K562 (cell line): ENCODE data around the gene TMEM178A. TPM values are rescaled to one million over a fixed set of nuclear protein-coding genes. Genes with fewer than 3 reads are reported as not detected.

Source experiments
- ATAC-seq: fragments of 200-7000 bp; cut with Tn5 transposase; 3 replicates; pipeline ENCODE4 v1.9.1; 2020; ENCODE audit warnings: moderate library complexity
- BruUV-seq: library from RNA; stranded (reverse); fragments of 400-500 nt; replicated peaks from 2 replicates; lab custom pipeline; 2021; lab: Mats Ljungman, UMichigan
- CTCF ChIA-PET: fragments of 300-600 bp; formaldehyde crosslinking; extraction: SDS; loops from one replicate; lab custom pipeline; 2021; ENCODE audit warnings: low intra/inter-chr PET ratio; lab: Yijun Ruan, JAX
- POLR2A ChIA-PET: fragments of 300-600, 350-650 bp; sonication (Branson Sonifier 250); formaldehyde crosslinking; extraction: SDS; loops from one replicate; lab custom pipeline; 2021; ENCODE audit warnings: antibody characterized with exemption, inconsistent platforms; lab: Yijun Ruan, JAX
- DNase-seq, 4 experiments: peaks; one replicate each; pipeline versions ENCODE4 v3.0.0 to v3.0.0-alpha.2; 2011 to 2018; ENCODE audit warnings: low spot score in 3 of 4, mixed read lengths in 3 of 4; ENCODE audit errors: extremely low read depth in 1 of 4
- FAIRE-seq: peaks from 2 replicates; lab custom pipeline; 2011; peaks lifted over from hg19 to GRCh38; lab: Jason Lieb, UNC
- H2AFZ ChIP-seq: 2 replicates; pipeline ENCODE4 v1.6.0; 2011; ENCODE audit warnings: low read depth, low read length, control low read depth, inconsistent platforms
- H3K27ac ChIP-seq: fragments of 200-600 bp; 3 replicates; pipeline ENCODE4 v1.8.0; 2011; ENCODE audit warnings: low read depth, mild to moderate bottlenecking, control low read depth, inconsistent platforms, low read length, moderate library complexity, mixed read lengths; ENCODE audit errors: extremely low read depth
- H3K27me3 ChIP-seq, 2 experiments: fragments of 300-600 bp in 1 of 2; 2 replicates in 1 of 2; 3 replicates in 1 of 2; pipeline versions ENCODE4 v1.6.0 to v1.8.0; 2011; ENCODE audit warnings: inconsistent platforms in 2 of 2, low read length in 2 of 2, mild to moderate bottlenecking in 1 of 2, mixed read lengths in 1 of 2, moderate library complexity in 1 of 2; ENCODE audit not compliant: control insufficient read depth in 2 of 2, insufficient read depth in 2 of 2
- H3K36me3 ChIP-seq: fragments of 300-600 bp; 3 replicates; pipeline ENCODE4 v1.8.0; 2011; ENCODE audit warnings: mild to moderate bottlenecking, low read length, inconsistent platforms; ENCODE audit not compliant: control insufficient read depth, insufficient read depth
- H3K4me1 ChIP-seq, 2 experiments: fragments of 200-600 bp in 1 of 2; replicated peaks in 1 of 2; 2 replicates in 1 of 2; 3 replicates in 1 of 2; pipeline versions ENCODE4 v1.5.1 to v1.8.0; 2011; ENCODE audit warnings: inconsistent platforms in 2 of 2, low read length in 2 of 2, mild to moderate bottlenecking in 1 of 2, mixed read lengths in 1 of 2, moderate library complexity in 1 of 2; ENCODE audit not compliant: control insufficient read depth in 2 of 2, insufficient read depth in 2 of 2
- H3K4me2 ChIP-seq: 2 replicates; pipeline ENCODE4 v1.6.1; 2011; ENCODE audit warnings: low read length, control low read depth, inconsistent platforms, mixed read lengths; ENCODE audit not compliant: insufficient read depth
- H3K4me3 ChIP-seq: fragments of 200-600 bp; sonication (generic), shearing (Covaris generic); 2 replicates; pipeline ENCODE4 v1.5.1; 2016; ENCODE audit warnings: control low read depth, inconsistent platforms
- H3K79me2 ChIP-seq: fragments of 200-600 bp; 3 replicates; pipeline ENCODE4 v1.8.0; 2011; ENCODE audit warnings: low read length, inconsistent platforms; ENCODE audit not compliant: control insufficient read depth, insufficient read depth
- H3K9ac ChIP-seq, 2 experiments: 2 replicates each; pipeline versions ENCODE4 v1.6.0 to v1.6.1; 2011; ENCODE audit warnings: low read depth in 2 of 2, low read length in 2 of 2, control low read depth in 1 of 2, inconsistent platforms in 1 of 2, mild to moderate bottlenecking in 1 of 2, mixed read lengths in 1 of 2; ENCODE audit not compliant: insufficient read depth in 1 of 2
- H3K9me1 ChIP-seq: one replicate; pipeline ENCODE4 v1.6.0; 2011; ENCODE audit warnings: inconsistent platforms, mild to moderate bottlenecking, low read length, moderate library complexity; ENCODE audit not compliant: control insufficient read depth, insufficient read depth
- H3K9me3 ChIP-seq: replicated peaks from 2 replicates; pipeline ENCODE4 v1.5.1; 2011; ENCODE audit warnings: low read depth, low read length, inconsistent platforms; ENCODE audit not compliant: control insufficient read depth, insufficient read depth
- H4K20me1 ChIP-seq: replicated peaks from 2 replicates; pipeline ENCODE4 v1.6.1; 2011; ENCODE audit warnings: low read length, inconsistent platforms, mixed read lengths; ENCODE audit not compliant: control insufficient read depth, insufficient read depth
- CBX3 ChIP-seq, 2 experiments: IDR thresholded peaks; 1 replicate in 1 of 2; 2 replicates in 1 of 2; pipeline ENCODE4 v1.6.1; 2012; ENCODE audit warnings: inconsistent platforms in 2 of 2, low read length in 2 of 2, borderline replicate concordance in 1 of 2, control low read depth in 1 of 2
- ESRRA ChIP-seq: fragments of 450-650 bp; IDR thresholded peaks from 2 replicates; pipeline ENCODE4 v1.6.1; 2014; ENCODE audit warnings: low read depth, mild to moderate bottlenecking, moderate library complexity, borderline replicate concordance
- ETS2 ChIP-seq: IDR thresholded peaks from 2 replicates; pipeline ENCODE4 v1.6.1; 2016; ENCODE audit warnings: borderline replicate concordance, missing genetic modification characterization, mild to moderate bottlenecking, moderate library complexity, missing compliant biosample characterization; ENCODE audit not compliant: poor library complexity, severe bottlenecking
- FOXM1 ChIP-seq, 2 experiments: fragments of 450-650 bp in 1 of 2; sonication (generic) in 1 of 2; formaldehyde crosslinking in 1 of 2; IDR thresholded peaks; 2 replicates each; pipeline versions ENCODE4 v1.6.1 to v1.9.0; 2017 to 2022; ENCODE audit warnings: low read depth in 2 of 2, mild to moderate bottlenecking in 2 of 2, missing genetic modification reagents in 1 of 2, moderate library complexity in 1 of 2
- GATA2 ChIP-seq: sonication (generic); formaldehyde crosslinking; IDR thresholded peaks from 2 replicates; pipeline ENCODE4 v1.4.0; 2020; ENCODE audit warnings: mild to moderate bottlenecking, missing genetic modification reagents
- HEY1 ChIP-seq: fragments of 250-450 bp; sonication (Bioruptor Pico); IDR thresholded peaks from 2 replicates; pipeline ENCODE4 v1.5.0; 2020; ENCODE audit warnings: mild to moderate bottlenecking, moderate library complexity, borderline replicate concordance
- HNRNPH1 ChIP-seq: fragments of 200-400 bp; formaldehyde crosslinking; optimal IDR thresholded peaks from 2 replicates; pipeline ENCODE3; 2017; ENCODE audit warnings: low read depth, mild to moderate bottlenecking, low read length, moderate library complexity
- KDM5B ChIP-seq: fragments of 200-600 bp; sonication (generic); IDR thresholded peaks from 2 replicates; pipeline ENCODE4 v1.6.1; 2012; ENCODE audit warnings: low read depth, mild to moderate bottlenecking, moderate library complexity, low read length, control low read depth, inconsistent platforms; ENCODE audit not compliant: insufficient replicate concordance
- NEUROD1 ChIP-seq: fragments of 150-350 bp; IDR thresholded peaks from 2 replicates; pipeline ENCODE4 v1.6.1; 2014; ENCODE audit warnings: borderline replicate concordance, low read length, low read depth; ENCODE audit not compliant: partially characterized antibody
- SMARCA5 ChIP-seq: fragments of 450-650 bp; IDR thresholded peaks from 2 replicates; pipeline ENCODE4 v1.6.1; 2016
- STAT5A ChIP-seq: IDR thresholded peaks from 2 replicates; pipeline ENCODE4 v1.6.1; 2012; ENCODE audit warnings: low read length, inconsistent platforms, borderline replicate concordance
- ZBTB7A ChIP-seq: IDR thresholded peaks from 2 replicates; pipeline ENCODE4 v1.6.1; 2011; ENCODE audit warnings: low read depth, mild to moderate bottlenecking, low read length, moderate library complexity, borderline replicate concordance; ENCODE audit not compliant: control insufficient read depth
- ZFPM2 ChIP-seq: fragments of 250-450 bp; sonication (Bioruptor Pico); IDR thresholded peaks from 2 replicates; pipeline ENCODE4 v1.5.1; 2022; ENCODE audit warnings: mild to moderate bottlenecking
- ZNF12 ChIP-seq: sonication (generic); formaldehyde crosslinking; IDR thresholded peaks from 2 replicates; pipeline ENCODE4 v1.4.0; 2020; ENCODE audit warnings: mild to moderate bottlenecking, missing genetic modification reagents
- ZNF134 ChIP-seq: fragments of 250-450 bp; sonication (Bioruptor Pico); conservative IDR thresholded peaks from 2 replicates; pipeline ENCODE4 v1.4.0; 2020
- ZNF561 ChIP-seq: fragments of 450-650 bp; formaldehyde crosslinking; conservative IDR thresholded peaks from 2 replicates; pipeline ENCODE4 v1.4.0; 2020; ENCODE audit warnings: mild to moderate bottlenecking, moderate library complexity
- ZNF785 ChIP-seq: fragments of 250-450 bp; sonication (Bioruptor Pico); IDR thresholded peaks from 2 replicates; pipeline ENCODE4 v1.4.0; 2020; ENCODE audit warnings: mild to moderate bottlenecking
- WGBS: fragments of 100-300 bp; shearing (Covaris generic); methylation state at CpG from one replicate; pipeline ENCODE4 v1.1.6; 2016; ENCODE audit warnings: low coverage, mixed read lengths; ENCODE audit not compliant: insufficient coverage; ENCODE audit errors: missing lambda C conversion rate; 5-methylcytosine and 5-hydroxymethylcytosine counted together
- in situ Hi-C: fragments of 300-500 bp; cut with MboI; formaldehyde crosslinking; loops from 4 replicates; pipeline ENCODE4 v1.15.0; 2018; ENCODE audit warnings: inconsistent platforms, mixed read lengths
- intact Hi-C: fragments of 100-400 bp; cut with micrococcal nuclease; formaldehyde crosslinking; loops from 2 replicates; pipeline ENCODE4 v1.14.2; 2022
- polyA plus RNA-seq, 8 experiments: library from polyadenylated mRNA; depleted of rRNA in 4 of 8; stranded (reverse) in 5 of 8; unstranded in 3 of 8; fragments of >200 nt; fragmentation: Nextera tagmentation in 2 of 8; fragmentation: Illumina TruSeq in 1 of 8; extraction: Ambion mirVana in 2 of 8; extraction: Trizol in 1 of 8; gene quantifications; 2 replicates each; pipeline versions ENCODE4 v1.2.1 to v1.2.3, GENCODE V29; 2011 to 2014; ENCODE audit warnings: inconsistent platforms in 1 of 8, missing spikeins in 1 of 8
- total RNA-seq, 7 experiments: library from RNA; depleted of rRNA in 6 of 7; stranded (reverse); fragments of >200 nt in 6 of 7; fragmentation: Illumina TruSeq in 2 of 7; extraction: Trizol in 2 of 7; gene quantifications; 2 replicates each; pipeline versions ENCODE4 v1.2.1 to v1.2.3, GENCODE V29; 2011 to 2021; ENCODE audit warnings: low replicate concordance in 1 of 7
- TF ChIP-seq, protein P1 (sequence below): IDR thresholded peaks from 2 replicates; pipeline ENCODE4 v1.6.1; 2016; ENCODE audit warnings: missing genetic modification characterization, missing compliant biosample characterization
- TF ChIP-seq, protein P2 (sequence below): sonication (generic); formaldehyde crosslinking; IDR thresholded peaks from 2 replicates; pipeline ENCODE4 v1.8.0; 2022; ENCODE audit warnings: mild to moderate bottlenecking, missing genetic modification reagents

The TMEM178A gene
- total and polyA plus RNA-seq, 9 of the 15 experiments (the other 6 are each of a cell fraction or from before 2014, with no cell fraction given): 0.04 to 0.17 TPM; not detected in 7

DNA sequence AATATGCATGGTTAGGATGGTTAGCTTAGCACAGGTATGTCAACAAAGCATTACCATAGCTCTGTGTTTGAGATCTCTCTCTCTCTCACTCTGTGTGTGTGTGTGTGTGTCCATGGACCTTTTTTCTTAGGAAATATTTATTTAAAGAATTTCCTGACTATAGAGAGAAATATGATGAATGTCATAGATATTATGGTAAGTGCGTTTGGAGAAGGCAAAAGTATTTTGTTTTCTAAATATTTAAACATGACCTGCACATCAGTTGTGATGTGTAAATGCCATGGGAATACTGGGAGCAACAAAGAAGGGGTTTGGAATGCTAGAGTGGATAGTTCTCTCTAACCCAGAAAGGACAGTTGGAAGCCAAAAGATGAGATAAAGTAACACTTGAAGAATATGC is 3.9 kb upstream of the TMEM178A start:
- Histone ChIP-seq H3K4me3 (no peak overlapping the region), H3K9ac (no peak overlapping the region), H3K9me1 (no peaks in the 10 kb centered on the region), H3K9me3 (no peaks in the 10 kb centered on the region), H3K4me1 (peaks cover 0 to 8% of the 10 kb centered on the region in 2 experiments; a peak in 1 of 5 replicates), H4K20me1 (no peaks in the 10 kb centered on the region; the same call in 1 of the 2 replicates), H2AFZ (no peak overlapping the region), H3K4me2 (no peak overlapping the region), H3K79me2 (no peaks in the 10 kb centered on the region), H3K27ac (no peak overlapping the region), H3K36me3 (no peaks in the 10 kb centered on the region), H3K27me3 (peaks cover 18 to 23% of the 10 kb centered on the region in 2 experiments; a peak in 4 of 5 replicates)
- in situ Hi-C loops: no loop called here
- FAIRE-seq (no peak), ATAC-seq (no peak), DNase-seq (no peak)
- BruUV-seq: no TSS peak
- POLR2A ChIA-PET: no interaction called here
- intact Hi-C loops: no loop called here
- TF ChIP-seq STAT5A (no peak), ZFPM2 (CRISPR knock-in tag) (no peak), ESRRA (no peak), NEUROD1 (no peak), ZNF785 (CRISPR knock-in tag) (no peak), CBX3 (IDR thresholded peaks at IDR 0.05; ENCODE audit: borderline replicate concordance in 1 of 2, low read length in 2 of 2) (no peak), HNRNPH1 (no peak), FOXM1 (IDR thresholded peaks at IDR 0.05; ENCODE audit: low read depth) (no peak), FOXM1 (CRISPR knock-in tag; IDR thresholded peaks at IDR 0.05; ENCODE audit: low read depth) (no peak), GATA2 (CRISPR knock-in tag) (no peak), ZNF561 (no peak), ZNF134 (CRISPR knock-in tag) (no peak), SMARCA5 (no peak), ZNF12 (CRISPR knock-in tag) (no peak), HEY1 (CRISPR knock-in tag) (no peak), ETS2 (tag) (no peak), KDM5B (no peak), ZBTB7A (no peak)
- TF ChIP-seq, protein P1, sequence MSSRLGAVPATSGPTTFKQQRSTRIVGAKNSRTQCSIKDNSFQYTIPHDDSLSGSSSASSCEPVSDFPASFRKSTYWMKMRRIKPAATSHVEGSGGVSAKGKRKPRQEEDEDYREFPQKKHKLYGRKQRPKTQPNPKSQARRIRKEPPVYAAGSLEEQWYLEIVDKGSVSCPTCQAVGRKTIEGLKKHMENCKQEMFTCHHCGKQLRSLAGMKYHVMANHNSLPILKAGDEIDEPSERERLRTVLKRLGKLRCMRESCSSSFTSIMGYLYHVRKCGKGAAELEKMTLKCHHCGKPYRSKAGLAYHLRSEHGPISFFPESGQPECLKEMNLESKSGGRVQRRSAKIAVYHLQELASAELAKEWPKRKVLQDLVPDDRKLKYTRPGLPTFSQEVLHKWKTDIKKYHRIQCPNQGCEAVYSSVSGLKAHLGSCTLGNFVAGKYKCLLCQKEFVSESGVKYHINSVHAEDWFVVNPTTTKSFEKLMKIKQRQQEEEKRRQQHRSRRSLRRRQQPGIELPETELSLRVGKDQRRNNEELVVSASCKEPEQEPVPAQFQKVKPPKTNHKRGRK (tag): no peak
- TF ChIP-seq, protein P2, sequence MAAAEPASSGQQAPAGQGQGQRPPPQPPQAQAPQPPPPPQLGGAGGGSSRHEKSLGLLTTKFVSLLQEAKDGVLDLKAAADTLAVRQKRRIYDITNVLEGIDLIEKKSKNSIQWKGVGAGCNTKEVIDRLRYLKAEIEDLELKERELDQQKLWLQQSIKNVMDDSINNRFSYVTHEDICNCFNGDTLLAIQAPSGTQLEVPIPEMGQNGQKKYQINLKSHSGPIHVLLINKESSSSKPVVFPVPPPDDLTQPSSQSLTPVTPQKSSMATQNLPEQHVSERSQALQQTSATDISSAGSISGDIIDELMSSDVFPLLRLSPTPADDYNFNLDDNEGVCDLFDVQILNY (CRISPR knock-in tag): no peak
- WGBS: 0% methylated on average over 1 of the region's 1 CpG
- CTCF ChIA-PET: no interaction called here
